Ascending aorta (tissue), 2 donors: ENCODE data around the gene KRT78. TPM values are rescaled to one million over a fixed set of nuclear protein-coding genes. Genes with fewer than 3 reads are reported as not detected.

ENCODE experiments used
- DNase-seq, 2 donors: peaks; one replicate each; pipeline ENCODE4 v3.0.0-alpha.2; 2019; ENCODE audit warnings: low spot score in 2 of 2
- H3K27ac ChIP-seq, 2 donors: fragments of 200-600 bp; sonication (generic); one replicate each; pipeline ENCODE4 v1.5.1; 2016 to 2017; ENCODE audit warnings: mild to moderate bottlenecking in 1 of 2
- H3K27me3 ChIP-seq: fragments of 200-600 bp; sonication (generic); one replicate; pipeline ENCODE4 v1.5.1; 2017
- H3K36me3 ChIP-seq, 2 donors: fragments of 200-600 bp; sonication (generic); one replicate each; pipeline ENCODE4 v1.5.1; 2016
- H3K4me1 ChIP-seq, 2 donors: fragments of 200-600 bp; sonication (generic); one replicate each; pipeline ENCODE4 v1.5.1; 2016 to 2017; ENCODE audit warnings: mild to moderate bottlenecking in 1 of 2
- H3K4me3 ChIP-seq, 2 donors: fragments of 200-600 bp; sonication (generic); one replicate each; pipeline ENCODE4 v1.5.1; 2016 to 2017; ENCODE audit warnings: mild to moderate bottlenecking in 1 of 2
- H3K9me3 ChIP-seq, 2 donors: fragments of 200-600 bp; sonication (generic); one replicate each; pipeline ENCODE4 v1.5.1; 2016
- intact Hi-C: fragments of 100-400 bp; cut with DNase I; formaldehyde crosslinking; loops from one replicate; pipeline ENCODE4 v1.15.1; 2023
- total RNA-seq: library from RNA; depleted of rRNA; stranded (reverse); fragments of >200 nt; gene quantifications from one replicate; pipeline ENCODE4 v1.1.0, GENCODE V29; 2016
- TF ChIP-seq, protein P1 (sequence below), 3 experiments: fragments of 200-600 bp in 2 of 3; fragments of 450-650 bp in 1 of 3; sonication (generic) in 2 of 3; IDR thresholded peaks; one replicate each; pipeline ENCODE4 v1.5.1; 2016 to 2019; ENCODE audit warnings: antibody characterized with exemption in 3 of 3, mild to moderate bottlenecking in 1 of 3, moderate library complexity in 1 of 3

KRT78 gene
- total RNA-seq, 1 donor from 2014 or later, result not detected

DNA sequence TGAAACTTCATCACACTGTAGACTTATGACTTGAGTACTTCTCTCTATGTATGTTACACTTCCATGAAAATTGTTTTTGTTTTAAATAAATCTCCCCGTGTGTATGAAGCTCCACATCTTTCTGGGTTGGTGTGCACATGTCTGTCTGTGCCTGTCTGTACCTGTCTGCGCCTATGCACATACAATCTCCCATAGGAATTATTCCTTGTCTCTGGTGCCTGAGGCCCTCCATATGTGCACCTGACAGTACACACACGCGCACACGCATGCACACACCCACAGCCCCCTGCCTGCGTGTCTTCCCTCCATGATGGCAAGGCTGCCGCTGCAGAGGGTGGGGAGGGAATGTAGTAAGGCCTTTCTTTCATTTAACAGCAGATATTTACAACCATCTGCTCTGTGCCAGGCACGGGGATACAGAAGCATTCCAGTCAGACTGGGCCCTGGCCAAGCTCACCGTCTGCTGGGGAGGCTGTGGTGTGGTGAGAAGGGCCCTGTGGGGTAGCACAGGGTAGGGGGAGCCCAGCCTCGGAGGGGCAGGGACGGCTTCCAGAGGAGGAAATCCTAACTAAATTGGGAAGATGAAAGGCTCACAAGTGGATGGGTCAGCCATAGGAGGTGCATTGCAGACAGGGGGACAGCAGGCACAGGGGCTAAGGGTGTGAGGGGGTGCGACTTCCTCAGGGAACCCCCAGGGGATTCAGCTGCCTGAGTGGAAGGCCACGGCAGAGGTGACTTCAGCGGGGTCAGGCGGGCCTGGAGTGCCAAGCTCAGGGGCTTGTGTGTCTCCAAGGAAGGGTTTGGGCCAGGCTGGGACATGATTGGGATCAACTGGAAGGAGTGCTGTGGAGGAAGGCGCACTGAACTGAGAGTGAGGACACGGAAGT lies 30.0 kb upstream of the KRT78 start:
- H3K4me3 ChIP-seq, result peak overlapping the region in 1 of 2 donors; percentile 52

DNA sequence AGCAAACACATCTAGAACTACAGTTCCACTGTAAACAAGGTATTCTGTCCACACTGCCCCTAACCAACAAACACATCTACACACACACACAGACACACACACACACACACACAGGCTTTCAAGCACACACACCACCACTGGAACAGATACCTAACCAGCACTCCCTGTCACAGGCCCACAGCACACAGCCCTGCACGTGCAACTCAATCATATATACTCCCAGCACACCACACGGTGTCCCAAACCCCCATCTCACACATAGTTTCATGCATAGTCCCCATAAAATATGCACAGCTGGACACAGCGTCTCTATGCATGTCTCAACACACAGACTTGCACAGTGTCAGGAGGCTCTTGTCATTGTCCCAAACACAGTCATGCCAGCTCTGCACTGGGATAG lies 28.4 kb upstream of the KRT78 start:
- H3K36me3 ChIP-seq, result no peaks in the 10 kb centered on the region
- H3K27ac ChIP-seq, result no peak overlapping the region
- intact Hi-C loops, result no loop called here
- TF ChIP-seq, protein P1, sequence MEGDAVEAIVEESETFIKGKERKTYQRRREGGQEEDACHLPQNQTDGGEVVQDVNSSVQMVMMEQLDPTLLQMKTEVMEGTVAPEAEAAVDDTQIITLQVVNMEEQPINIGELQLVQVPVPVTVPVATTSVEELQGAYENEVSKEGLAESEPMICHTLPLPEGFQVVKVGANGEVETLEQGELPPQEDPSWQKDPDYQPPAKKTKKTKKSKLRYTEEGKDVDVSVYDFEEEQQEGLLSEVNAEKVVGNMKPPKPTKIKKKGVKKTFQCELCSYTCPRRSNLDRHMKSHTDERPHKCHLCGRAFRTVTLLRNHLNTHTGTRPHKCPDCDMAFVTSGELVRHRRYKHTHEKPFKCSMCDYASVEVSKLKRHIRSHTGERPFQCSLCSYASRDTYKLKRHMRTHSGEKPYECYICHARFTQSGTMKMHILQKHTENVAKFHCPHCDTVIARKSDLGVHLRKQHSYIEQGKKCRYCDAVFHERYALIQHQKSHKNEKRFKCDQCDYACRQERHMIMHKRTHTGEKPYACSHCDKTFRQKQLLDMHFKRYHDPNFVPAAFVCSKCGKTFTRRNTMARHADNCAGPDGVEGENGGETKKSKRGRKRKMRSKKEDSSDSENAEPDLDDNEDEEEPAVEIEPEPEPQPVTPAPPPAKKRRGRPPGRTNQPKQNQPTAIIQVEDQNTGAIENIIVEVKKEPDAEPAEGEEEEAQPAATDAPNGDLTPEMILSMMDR (IDR thresholded peaks at IDR 0.05), result no peak
- H3K4me3 ChIP-seq, result no peak overlapping the region
- peaks cover 3 to 11% of the 10 kb centered on the region in 2 donors for H3K4me1 ChIP-seq
- H3K9me3 ChIP-seq, result no peaks in the 10 kb centered on the region
- H3K27me3 ChIP-seq, result no peaks in the 10 kb centered on the region
- no peak for DNase-seq

More for the DNA sequence above, 30.0 kb upstream of the KRT78 start:
- Histone ChIP-seq H3K4me1 (peaks cover 3 to 8% of the 10 kb centered on the region in 2 donors), H3K27ac (no peak overlapping the region), H3K27me3 (no peaks in the 10 kb centered on the region), H3K36me3 (no peaks in the 10 kb centered on the region), H3K9me3 (no peaks in the 10 kb centered on the region)
- intact Hi-C loops, result no loop called here
- DNase-seq, result no peak
- TF ChIP-seq, protein P1 (IDR thresholded peaks at IDR 0.05), result no peak

DNA sequence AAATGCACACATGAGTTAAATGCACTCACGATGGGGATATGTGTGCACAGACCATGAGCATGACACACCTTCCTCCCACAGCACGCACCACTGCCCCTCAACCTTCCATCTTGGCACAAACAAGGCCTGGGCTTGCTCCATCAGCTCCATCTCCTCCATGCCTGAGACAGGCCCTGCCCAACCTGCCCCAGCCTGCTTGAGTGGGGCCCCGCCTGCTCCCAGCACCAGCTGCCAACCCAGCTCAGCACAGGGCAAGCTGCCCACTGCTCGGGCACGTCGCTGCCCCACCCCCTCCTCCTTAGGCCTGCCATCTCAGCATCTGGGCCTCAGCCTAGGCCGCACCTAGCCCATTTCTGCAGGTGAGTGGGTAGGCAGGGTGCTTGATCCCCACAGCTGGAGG lies 27.6 kb upstream of the KRT78 start:
- Histone ChIP-seq H3K36me3 (no peaks in the 10 kb centered on the region), H3K27me3 (no peaks in the 10 kb centered on the region), H3K9me3 (no peaks in the 10 kb centered on the region), H3K4me1 (peaks cover 3 to 15% of the 10 kb centered on the region in 2 donors), H3K4me3 (no peak overlapping the region), H3K27ac (no peak overlapping the region)
- no peak for DNase-seq
- TF ChIP-seq, protein P1 (IDR thresholded peaks at IDR 0.05), result no peak
- intact Hi-C loops, result no loop called here

DNA sequence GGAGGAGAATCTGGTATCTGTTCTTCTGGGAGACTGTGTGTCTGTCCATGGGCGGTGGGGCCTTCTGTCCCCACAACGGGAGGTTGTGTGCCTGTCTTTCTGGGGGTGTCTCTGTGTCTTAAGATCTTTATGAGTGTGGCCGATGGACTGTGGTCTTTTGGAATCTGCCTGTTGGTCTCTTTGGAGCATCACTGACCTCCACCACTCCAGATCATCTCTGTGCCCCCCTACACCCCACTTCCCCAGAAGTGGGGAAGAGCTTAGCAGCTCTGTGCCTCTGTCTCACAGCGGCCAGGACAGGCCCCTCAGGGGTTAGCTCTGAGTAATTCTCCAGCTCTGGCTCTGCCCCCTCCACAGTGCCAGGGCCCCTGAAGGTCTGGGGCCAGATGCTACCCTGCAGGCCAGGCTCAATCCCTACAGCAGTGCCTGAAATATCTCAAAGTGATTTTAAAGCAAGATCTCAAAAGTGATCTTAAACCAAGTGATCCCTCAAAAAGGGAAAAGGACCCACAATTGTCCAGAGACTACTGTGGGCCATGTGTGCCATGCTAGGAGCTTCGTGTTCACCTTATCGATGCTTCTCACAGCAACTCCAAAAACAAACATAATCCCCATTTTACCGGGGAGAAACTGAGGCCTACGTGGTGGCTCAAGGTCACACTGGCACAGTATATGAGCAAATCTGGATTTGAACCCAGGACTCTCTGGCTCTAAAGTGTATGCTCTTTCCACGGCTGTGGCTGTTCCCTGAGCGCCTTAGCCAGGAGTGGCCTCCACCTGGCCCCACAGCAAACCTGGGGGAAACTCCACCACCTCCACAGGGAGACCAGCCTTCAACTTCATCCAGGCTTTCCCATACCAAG lies 26.0 kb upstream of the KRT78 start:
- peak overlapping the region; percentile 61 to 67 for H3K4me3 ChIP-seq
- H3K36me3 ChIP-seq, result no peaks in the 10 kb centered on the region
- peak overlapping the region; percentile 67 for H3K27ac ChIP-seq
- intact Hi-C loops, result loop anchor here (5.0 kb wide), 1 partner anchor 728 kb away; no protein-coding TSS in a partner anchor
- H3K9me3 ChIP-seq, result no peaks in the 10 kb centered on the region
- TF ChIP-seq, protein P1 (IDR thresholded peaks at IDR 0.05), result no peak
- H3K4me1 ChIP-seq, result peaks cover 3 to 19% of the 10 kb centered on the region in 2 donors
- H3K27me3 ChIP-seq, result no peaks in the 10 kb centered on the region
- DNase-seq, result no peak

DNA sequence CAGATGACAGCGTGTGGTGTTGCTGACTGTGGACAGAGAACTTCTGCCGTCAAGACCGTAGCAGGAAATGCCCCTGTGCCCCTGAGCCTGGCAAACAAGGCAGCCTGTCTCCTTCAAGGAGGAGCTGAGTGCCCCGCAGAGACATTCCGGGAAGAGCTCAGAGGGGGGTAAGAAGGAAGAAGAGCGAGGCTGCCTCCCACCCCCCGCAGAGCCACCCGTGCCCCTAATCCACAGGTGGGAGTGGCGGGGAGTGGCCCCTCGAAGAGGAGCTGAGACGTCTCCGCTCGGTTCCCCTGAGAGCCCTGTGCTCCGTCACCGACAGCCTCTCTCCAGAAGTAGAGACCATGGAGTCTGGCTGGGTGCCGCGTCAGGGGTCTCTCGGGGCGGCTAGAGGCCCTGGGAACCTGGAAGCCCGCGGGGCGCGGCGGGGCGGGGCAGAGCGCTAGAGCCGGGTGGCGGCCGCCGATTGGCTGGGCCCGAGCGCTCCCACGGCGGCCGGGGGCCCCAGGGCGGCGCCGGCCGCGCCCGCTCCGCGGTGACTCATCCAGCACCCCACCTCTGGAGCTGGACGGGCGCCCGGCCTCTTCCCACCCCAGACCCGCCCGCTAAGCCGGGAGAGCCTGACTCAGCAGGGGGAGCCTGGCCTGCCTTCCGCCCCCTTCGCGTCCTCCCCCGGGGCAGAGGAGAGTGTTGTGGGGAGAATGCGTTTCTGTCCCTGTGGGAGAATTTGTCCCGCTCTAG lies 25.2 kb upstream of the KRT78 start:
- Histone ChIP-seq H3K27me3 (no peaks in the 10 kb centered on the region), H3K4me3 (peak overlapping the region; percentile 61 to 67), H3K4me1 (peaks cover 3 to 19% of the 10 kb centered on the region in 2 donors), H3K27ac (peak overlapping the region; percentile 73 to 85), H3K36me3 (no peaks in the 10 kb centered on the region), H3K9me3 (no peaks in the 10 kb centered on the region)
- intact Hi-C loops, result loop anchor here (5.0 kb wide), 1 partner anchor 727 kb away; no protein-coding TSS in a partner anchor
- peak; percentile 73 to 89 for DNase-seq
- TF ChIP-seq, protein P1 (IDR thresholded peaks at IDR 0.05), result no peak
